Testis (tissue), 3 donors: ENCODE measurements around the gene KRI1. TPM values are rescaled to one million over a fixed set of nuclear protein-coding genes. Genes with fewer than 3 reads are reported as not detected.

Source experiments
- DNase-seq: peaks from one replicate; pipeline ENCODE4 v3.0.0-alpha.2; 2019
- H3K27ac ChIP-seq, 2 donors: fragments of 200-600 bp; sonication (generic); one replicate each; pipeline ENCODE4 v1.5.1; 2019
- H3K27me3 ChIP-seq: fragments of 200-600 bp; sonication (generic); one replicate; pipeline ENCODE4 v1.5.1; 2019
- H3K36me3 ChIP-seq: fragments of 200-600 bp; sonication (generic); one replicate; pipeline ENCODE4 v1.5.1; 2017; ENCODE audit warnings: low read depth; ENCODE audit errors: missing control alignments
- H3K4me1 ChIP-seq: fragments of 200-600 bp; sonication (generic); one replicate; pipeline ENCODE4 v1.5.1; 2019
- H3K4me3 ChIP-seq, 2 donors: fragments of 200-600 bp; sonication (generic); one replicate each; pipeline ENCODE4 v1.5.1; 2017 to 2019
- H3K9me3 ChIP-seq: fragments of 200-600 bp; sonication (generic); one replicate; pipeline ENCODE4 v1.5.1; 2017
- CTCF ChIP-seq, 3 experiments: fragments of 450-650 bp in 2 of 3; fragments of 200-600 bp in 1 of 3; sonication (generic) in 1 of 3; IDR thresholded peaks; one replicate each; pipeline ENCODE4 v1.5.1; 2016 to 2019; ENCODE audit warnings: antibody characterized with exemption in 3 of 3, mild to moderate bottlenecking in 2 of 3, moderate library complexity in 1 of 3
- POLR2A ChIP-seq: fragments of 450-650 bp; IDR thresholded peaks from one replicate; pipeline ENCODE4 v1.6.1; 2017; ENCODE audit warnings: antibody characterized with exemption, mild to moderate bottlenecking, moderate library complexity
- WGBS, 2 donors: methylation state at CpG; one replicate each; pipeline ENCODE4 v1.1.5; 2018; 5-methylcytosine and 5-hydroxymethylcytosine counted together
- intact Hi-C: fragments of 100-400 bp; cut with DNase I; formaldehyde crosslinking; loops from one replicate; pipeline ENCODE4 v1.15.1; 2023; ENCODE audit warnings: low total_unique reads
- polyA plus RNA-seq: library from polyadenylated mRNA; stranded (reverse); fragments of 350-450 nt; fragmentation: Illumina TruSeq; extraction: RNeasy Lipid Tissue Mini Kit (QIAGEN cat#74804); gene quantifications from one replicate; pipeline ENCODE4 v1.2.3, GENCODE V29; 2014; ENCODE audit warnings: low read depth, low replicate concordance; ENCODE audit not compliant: insufficient read depth
- total RNA-seq, 2 donors: library from RNA; depleted of rRNA; stranded (reverse); fragments of >200 nt; gene quantifications; one replicate each; pipeline ENCODE4 v1.2.3, GENCODE V29; 2016

KRI1 gene
- total and polyA plus RNA-seq, 3 donors from 2014 or later = 33.7 to 48.3 (median 34.6) TPM

GRCh38 chr19:10557603-10558197 is 8.1 kb downstream of the KRI1 start:
- no peak overlapping the region for H3K27ac ChIP-seq
- no peaks in the 10 kb centered on the region for H3K36me3 ChIP-seq
- WGBS, 2 donors = 93% methylated on average over 32 to 33 of the region's 33 CpGs

GRCh38 chr19:10555610-10555973 is 10.2 kb downstream of the KRI1 start:
- intact Hi-C loops = no loop called here
- Histone ChIP-seq H3K4me1 (no peaks in the 10 kb centered on the region), H3K27me3 (no peaks in the 10 kb centered on the region), H3K27ac (no peak overlapping the region), H3K9me3 (no peaks in the 10 kb centered on the region), H3K4me3 (no peak overlapping the region), H3K36me3 (no peaks in the 10 kb centered on the region)
- WGBS, 2 donors = 81 to 83% methylated on average over 7 of the region's 7 CpGs
- no peak for DNase-seq
- TF ChIP-seq CTCF (IDR thresholded peaks at IDR 0.05) = no peak
- no peak for TF ChIP-seq POLR2A

More at GRCh38 chr19:10557603-10558197, 8.1 kb downstream of the KRI1 start:
- no peak for TF ChIP-seq CTCF (IDR thresholded peaks at IDR 0.05)
- TF ChIP-seq POLR2A = no peak
- Histone ChIP-seq H3K4me3 (no peak overlapping the region), H3K27me3 (no peaks in the 10 kb centered on the region), H3K9me3 (no peaks in the 10 kb centered on the region), H3K4me1 (no peaks in the 10 kb centered on the region)
- intact Hi-C loops = no loop called here
- no peak for DNase-seq

- Histone ChIP-seq H3K4me1 (no peaks in the 10 kb centered on the region), H3K27ac (no peak overlapping the region), H3K4me3 (no peak overlapping the region), H3K36me3 (no peaks in the 10 kb centered on the region), H3K9me3 (no peaks in the 10 kb centered on the region), H3K27me3 (no peaks in the 10 kb centered on the region)
- TF ChIP-seq CTCF (IDR thresholded peaks at IDR 0.05) (peak in 1 of 3 experiments; percentile 1), POLR2A (no peak)
- no peak for DNase-seq
- intact Hi-C loops = no loop called here
- 81 to 88% methylated on average over 25 to 30 of the region's 30 CpGs for WGBS, 2 donors
Measured at GRCh38 chr19:10554760-10555609, 10.8 kb downstream of the KRI1 start.

GRCh38 chr19:10553943-10554381 is 11.8 kb downstream of the KRI1 start:
- intact Hi-C loops = no loop called here

More at GRCh38 chr19:10553943-10554381, 11.8 kb downstream of the KRI1 start:
- H3K27me3 ChIP-seq = no peaks in the 10 kb centered on the region
- no peak for DNase-seq
- H3K27ac ChIP-seq = no peak overlapping the region
- 56 to 57% methylated on average over 8 to 12 of the region's 12 CpGs for WGBS, 2 donors
- no peaks in the 10 kb centered on the region for H3K36me3 ChIP-seq
- TF ChIP-seq CTCF (IDR thresholded peaks at IDR 0.05) (no peak), POLR2A (no peak)
- no peaks in the 10 kb centered on the region for H3K4me1 ChIP-seq
- H3K4me3 ChIP-seq = no peak overlapping the region
- H3K9me3 ChIP-seq = no peaks in the 10 kb centered on the region
